GM12878 (cell line): ENCODE results near the gene FN1.

Experiments
- CTCF ChIP-seq, 3 experiments: IDR thresholded peaks in 2 of 3; conservative IDR thresholded peaks in 1 of 3; 2 replicates each; pipeline ENCODE4 v1.5.1; 2011; ENCODE audit warnings: low read depth in 3 of 3, low read length in 3 of 3, mild to moderate bottlenecking in 3 of 3, control low read depth in 2 of 3, moderate library complexity in 2 of 3, inconsistent platforms in 1 of 3, mixed read lengths in 1 of 3; ENCODE audit not compliant: control insufficient read depth in 2 of 3, insufficient read depth in 1 of 3; ENCODE audit errors: extremely low read depth in 1 of 3
- EZH2 ChIP-seq: IDR thresholded peaks from 2 replicates; pipeline ENCODE4 v1.6.1; 2012; ENCODE audit warnings: low read depth, mild to moderate bottlenecking, control low read depth, inconsistent platforms, low read length, borderline replicate concordance; ENCODE audit not compliant: control insufficient read depth
- HDAC6 ChIP-seq: fragments of 200-600 bp; sonication (generic); IDR thresholded peaks from one replicate; pipeline ENCODE4 v1.8.0; 2017; ENCODE audit warnings: antibody characterized with exemption; ENCODE audit not compliant: unreplicated experiment
- KAT2A ChIP-seq: conservative IDR thresholded peaks from 2 replicates; pipeline ENCODE4 v1.6.1; 2011; ENCODE audit warnings: low read depth, low read length; ENCODE audit not compliant: control insufficient read depth
- NFIC ChIP-seq: IDR thresholded peaks from 2 replicates; pipeline ENCODE4 v1.6.1; 2012; ENCODE audit warnings: low read depth, mild to moderate bottlenecking, inconsistent platforms, low read length, moderate library complexity
- NFYB ChIP-seq: IDR thresholded peaks from 2 replicates; pipeline ENCODE4 v1.6.1; 2011; ENCODE audit warnings: low read depth, mild to moderate bottlenecking, low read length, improper control_type of control experiment, moderate library complexity; ENCODE audit not compliant: insufficient read depth
- SIN3A ChIP-seq: IDR thresholded peaks from 2 replicates; pipeline ENCODE4 v1.6.1; 2012; ENCODE audit warnings: low read depth, low read length, improper control_type of control experiment
- SP1 ChIP-seq: IDR thresholded peaks from one replicate; pipeline ENCODE4 v1.6.1; 2011; ENCODE audit warnings: low read depth, low read length
- TAF1 ChIP-seq: IDR thresholded peaks from 2 replicates; pipeline ENCODE4 v1.6.1; 2011; ENCODE audit warnings: mild to moderate bottlenecking, low read depth, low read length, borderline replicate concordance

GRCh38 chr2:215320102-215320501 is 115.8 kb downstream of the FN1 start:
- TF ChIP-seq CTCF (IDR thresholded peaks at IDR 0.05 in 2 of 3, conservative IDR thresholded peaks at IDR 0.05 in 1 of 3; ENCODE audit: control insufficient read depth in 2 of 3, extremely low read depth in 1 of 3, insufficient read depth in 1 of 3, low read depth in 3 of 3, low read length in 3 of 3) (no peak), SIN3A (no peak), KAT2A (no peak), TAF1 (no peak), HDAC6 (no peak), NFYB (no peak), NFIC (no peak), EZH2 (no peak), SP1 (no peak)
